Posterior vena cava (tissue), 2 donors: ENCODE measurements around the gene GRIN1. TPM values are rescaled to one million over a fixed set of nuclear protein-coding genes. Genes with fewer than 3 reads are reported as not detected.

Experiments used
- DNase-seq: peaks from one replicate; pipeline ENCODE4 v3.0.0-alpha.2; 2020; ENCODE audit warnings: low spot score
- intact Hi-C, 2 donors: fragments of 100-400 bp; cut with DNase I; formaldehyde crosslinking; loops; one replicate each; pipeline versions ENCODE4 v1.14.1 to v1.14.2; 2022 to 2023
- total RNA-seq, 2 donors: library from RNA; stranded (reverse); fragmentation: NEBNext Ultra II Directional; extraction: Animal tissue kit (Norgen Biotek cat#: 25700); gene quantifications; one replicate each; pipeline ENCODE4 v1.2.1, GENCODE V29; 2021
- donor health status: DM: yes; HTN: yes; CAD: no.
- donor health status: DM: yes; HTN: yes; CAD: no.

Gene GRIN1
- total RNA-seq, 2 donors from 2014 or later, result not detected

DNA sequence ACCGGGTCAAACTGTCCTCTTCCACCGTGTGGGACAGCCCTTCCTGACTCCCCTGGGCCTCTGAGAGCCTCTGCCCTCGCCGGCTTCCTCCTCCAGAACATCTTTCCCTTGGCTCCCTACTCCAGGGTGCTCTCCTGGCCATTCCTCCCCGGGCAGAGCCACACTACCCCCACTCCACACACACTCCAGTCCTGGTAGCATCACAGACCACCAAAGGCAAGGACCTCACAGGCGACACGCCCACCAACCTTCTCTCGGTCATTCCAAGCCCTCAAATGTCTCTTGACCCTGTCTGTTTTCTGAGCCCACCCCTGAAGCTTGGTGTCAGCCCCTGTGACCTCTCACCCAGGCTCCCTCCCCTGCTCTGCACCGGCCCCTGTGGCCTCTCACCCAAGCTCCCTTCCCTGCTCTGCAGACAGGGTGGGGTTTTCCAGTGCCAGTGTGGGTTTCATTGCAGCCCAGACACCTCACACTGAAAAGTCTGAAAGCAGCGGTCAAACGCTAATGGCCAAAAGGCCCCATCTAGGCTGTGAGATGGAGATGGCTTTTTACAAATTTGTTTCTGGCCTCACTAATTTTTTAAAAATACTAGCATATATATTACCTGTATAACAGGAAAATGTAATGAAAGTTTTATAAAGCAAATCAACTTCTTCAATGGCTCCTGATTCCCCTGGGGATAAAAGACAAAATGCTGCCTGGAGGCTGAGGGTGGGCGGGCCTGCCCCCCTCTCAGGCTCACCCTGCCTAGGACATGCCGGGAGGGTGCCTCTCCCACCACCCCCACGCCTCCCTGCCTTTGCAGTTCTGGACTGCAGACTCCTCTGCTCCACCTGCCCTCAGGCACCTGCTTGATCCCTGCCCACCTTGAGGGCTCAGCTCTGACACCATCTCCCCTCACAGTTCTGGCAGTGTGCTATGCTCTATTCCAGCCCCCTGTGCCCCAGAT, 20.4 kb downstream of the GRIN1 start:
- no peak for DNase-seq
- intact Hi-C loops, result no loop called here

GRCh38 chr9:137160054-137160425, 21.1 kb downstream of the GRIN1 start:
- intact Hi-C loops, result no loop called here
- no peak for DNase-seq

GRCh38 chr9:137160716-137161557, 22.0 kb downstream of the GRIN1 start:
- no peak for DNase-seq
- intact Hi-C loops, result no loop called here

DNA sequence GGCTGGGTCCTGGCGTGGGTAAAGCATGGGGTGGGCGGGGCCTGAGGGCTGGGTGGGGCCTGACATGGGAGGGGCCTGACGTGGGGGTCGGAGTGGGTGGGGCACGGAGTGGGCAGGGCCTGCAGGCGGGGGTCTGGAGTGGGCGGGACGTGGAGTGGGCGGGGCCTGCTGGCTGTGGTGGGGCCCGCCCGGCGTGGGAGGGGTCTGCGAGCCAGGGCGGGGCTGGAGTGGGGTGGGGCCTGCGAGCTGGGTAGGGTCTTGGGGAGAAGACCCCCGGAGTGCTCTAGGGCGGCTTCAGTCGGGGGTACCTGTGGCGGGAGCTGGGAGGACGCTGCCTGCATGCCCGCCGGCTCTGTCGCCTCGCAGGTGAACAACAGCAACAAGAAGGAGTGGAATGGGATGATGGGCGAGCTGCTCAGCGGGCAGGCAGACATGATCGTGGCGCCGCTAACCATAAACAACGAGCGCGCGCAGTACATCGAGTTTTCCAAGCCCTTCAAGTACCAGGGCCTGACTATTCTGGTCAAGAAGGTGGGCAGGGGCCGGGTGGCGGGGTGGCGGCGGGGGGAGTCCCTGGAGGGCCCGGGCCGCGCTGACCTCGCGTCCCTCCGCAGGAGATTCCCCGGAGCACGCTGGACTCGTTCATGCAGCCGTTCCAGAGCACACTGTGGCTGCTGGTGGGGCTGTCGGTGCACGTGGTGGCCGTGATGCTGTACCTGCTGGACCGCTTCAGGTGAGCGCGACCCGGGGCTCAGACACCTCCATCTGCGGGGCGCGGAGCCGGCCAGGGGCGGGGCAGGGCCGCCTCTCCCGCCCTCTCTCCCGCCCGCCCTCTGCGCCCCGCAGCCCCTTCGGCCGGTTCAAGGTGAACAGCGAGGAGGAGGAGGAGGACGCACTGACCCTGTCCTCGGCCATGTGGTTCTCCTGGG, 22.9 kb downstream of the GRIN1 start:
- intact Hi-C loops, result no loop called here
- no peak for DNase-seq

DNA sequence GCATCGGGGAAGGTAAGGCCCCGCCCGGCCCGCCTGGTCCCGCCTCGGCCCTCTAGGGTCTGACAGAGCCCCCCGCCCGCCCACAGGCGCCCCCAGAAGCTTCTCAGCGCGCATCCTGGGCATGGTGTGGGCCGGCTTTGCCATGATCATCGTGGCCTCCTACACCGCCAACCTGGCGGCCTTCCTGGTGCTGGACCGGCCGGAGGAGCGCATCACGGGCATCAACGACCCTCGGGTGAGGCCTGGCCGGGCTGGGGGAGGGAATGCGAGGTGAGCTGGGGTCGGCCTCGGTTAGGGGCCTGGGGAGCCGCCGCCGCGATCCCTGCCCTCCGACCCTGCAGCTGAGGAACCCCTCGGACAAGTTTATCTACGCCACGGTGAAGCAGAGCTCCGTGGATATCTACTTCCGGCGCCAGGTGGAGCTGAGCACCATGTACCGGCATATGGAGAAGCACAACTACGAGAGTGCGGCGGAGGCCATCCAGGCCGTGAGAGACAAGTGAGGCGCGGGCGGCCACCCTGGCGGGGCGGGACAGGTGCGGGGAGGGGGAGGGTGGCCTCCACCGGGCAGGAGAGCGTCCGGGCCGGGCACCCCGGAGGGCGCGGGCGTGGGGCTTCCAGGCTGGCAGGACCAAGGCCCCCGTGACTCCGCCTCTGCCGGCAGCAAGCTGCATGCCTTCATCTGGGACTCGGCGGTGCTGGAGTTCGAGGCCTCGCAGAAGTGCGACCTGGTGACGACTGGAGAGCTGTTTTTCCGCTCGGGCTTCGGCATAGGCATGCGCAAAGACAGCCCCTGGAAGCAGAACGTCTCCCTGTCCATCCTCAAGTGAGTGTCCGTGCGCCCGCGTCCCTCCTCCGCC, 23.8 kb downstream of the GRIN1 start:
- DNase-seq, result no peak
- intact Hi-C loops, result no loop called here

DNA sequence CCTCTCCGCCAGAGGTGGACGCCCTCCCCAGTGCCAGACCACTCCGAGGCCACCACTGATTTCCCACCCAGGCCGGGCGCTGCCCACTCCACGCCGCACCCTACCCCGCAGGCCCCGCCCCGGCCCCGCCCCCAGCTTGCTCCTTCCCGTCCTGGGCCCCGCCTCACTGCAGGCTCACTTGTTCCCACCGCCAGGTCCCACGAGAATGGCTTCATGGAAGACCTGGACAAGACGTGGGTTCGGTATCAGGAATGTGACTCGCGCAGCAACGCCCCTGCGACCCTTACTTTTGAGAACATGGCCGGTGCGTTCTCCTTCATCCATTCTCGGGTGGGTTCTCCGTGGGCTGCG, 24.4 kb downstream of the GRIN1 start:
- no peak for DNase-seq
- intact Hi-C loops, result no loop called here

DNA sequence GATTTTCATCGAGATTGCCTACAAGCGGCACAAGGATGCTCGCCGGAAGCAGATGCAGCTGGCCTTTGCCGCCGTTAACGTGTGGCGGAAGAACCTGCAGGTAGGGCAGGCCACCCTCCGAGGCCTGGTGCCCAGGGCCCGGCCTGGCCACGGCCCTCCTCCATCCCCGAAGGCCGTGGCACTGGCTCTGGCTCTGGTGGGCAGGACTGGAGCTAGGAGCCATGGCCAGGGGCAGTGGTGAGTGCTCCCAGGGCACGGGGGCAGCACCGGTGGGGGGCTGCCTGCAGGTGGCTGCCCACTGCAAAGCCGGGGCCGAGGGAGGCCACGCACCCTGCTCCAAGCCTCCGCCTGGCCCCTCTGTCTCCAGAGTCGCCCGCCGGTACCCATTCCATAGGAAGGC, 24.9 kb downstream of the GRIN1 start:
- intact Hi-C loops, result no loop called here

GRCh38 chr9:137164370-137165249, 25.7 kb downstream of the GRIN1 start:
- DNase-seq, result no peak
- intact Hi-C loops, result no loop called here

More for the DNA sequence above, 24.9 kb downstream of the GRIN1 start:
- no peak for DNase-seq

- intact Hi-C loops, result no loop called here
- DNase-seq, result no peak
These were observed 26.4 kb downstream of the GRIN1 start for GRCh38 chr9:137165250-137165836.

- intact Hi-C loops, result no loop called here
- DNase-seq, result no peak
These were observed 27.7 kb downstream of the GRIN1 start for GRCh38 chr9:137166380-137167229.

- DNase-seq, result no peak
- intact Hi-C loops, result no loop called here
These were observed 28.4 kb downstream of the GRIN1 start for GRCh38 chr9:137167277-137167746.

- no peak for DNase-seq
- intact Hi-C loops, result no loop called here
These were observed 29.0 kb downstream of the GRIN1 start for GRCh38 chr9:137167747-137168572.

GRCh38 chr9:137168573-137168903, 29.6 kb downstream of the GRIN1 start:
- intact Hi-C loops, result no loop called here
- no peak for DNase-seq

DNA sequence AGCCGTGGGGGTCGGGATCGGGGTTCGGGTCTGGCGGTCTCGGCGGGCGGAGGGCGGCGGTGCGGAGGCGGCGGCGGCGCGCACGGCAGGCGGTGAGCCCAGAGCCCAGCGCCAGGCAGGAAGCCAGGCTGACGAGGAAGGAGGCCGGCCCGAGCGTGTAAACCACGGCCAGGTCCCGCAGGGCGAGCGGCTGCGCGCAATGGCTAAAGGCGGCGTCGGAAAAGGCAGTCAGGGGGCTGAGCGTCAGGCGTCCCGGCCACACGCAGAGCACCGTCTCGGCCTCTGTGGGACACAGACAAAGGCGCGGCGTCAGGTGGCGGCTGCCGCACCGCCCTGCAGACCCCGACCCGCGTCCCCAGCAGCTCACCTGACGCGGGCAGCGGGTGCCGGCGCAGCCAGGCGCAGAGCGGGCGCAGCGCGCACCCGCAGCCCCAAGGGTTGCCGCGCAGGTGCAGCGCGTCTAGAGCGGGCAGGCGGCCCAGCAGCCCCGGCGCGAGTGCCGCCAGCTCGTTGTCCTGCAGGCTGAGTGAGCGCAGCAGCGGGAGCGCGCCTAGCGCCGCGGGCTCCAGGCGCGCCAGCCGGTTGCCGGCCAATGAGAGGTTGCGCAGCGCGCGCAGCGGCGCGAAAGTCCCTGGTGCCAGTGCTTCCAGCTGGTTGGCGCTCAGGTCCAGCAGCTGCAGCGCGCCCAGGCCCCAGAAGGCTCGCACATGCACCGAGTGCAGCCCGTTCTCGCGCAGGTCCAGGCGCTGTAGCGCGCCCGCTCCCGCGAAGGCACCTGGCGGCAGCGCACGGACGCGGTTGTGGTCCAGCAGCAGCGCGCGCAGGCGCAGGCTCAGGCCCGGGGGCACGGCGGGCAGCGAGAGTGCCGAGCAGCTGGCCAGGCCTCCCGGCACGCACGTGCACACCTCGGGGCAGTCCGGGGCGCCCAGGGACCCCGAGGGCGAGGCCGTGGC, 30.2 kb downstream of the GRIN1 start:
- intact Hi-C loops, result no loop called here
- no peak for DNase-seq
